Mesendoderm (in vitro differentiated cells): Measurements from ENCODE around the gene SERHL2.
"Not testable (repeated sequence)": the region's sequence is repeated elsewhere in the genome, so short reads cannot be mapped to it uniquely, and the experiment has no call there.

Experiments used
- DNase-seq: peaks from one replicate; pipeline ENCODE4 v3.0.0; 2013
- H2AK5ac ChIP-seq: 2 replicates; pipeline ENCODE4 v1.6.1; 2013; ENCODE audit warnings: low read length, inconsistent platforms
- H2BK120ac ChIP-seq: 2 replicates; pipeline ENCODE4 v1.6.1; 2013; ENCODE audit warnings: low read depth, mild to moderate bottlenecking, low read length, moderate library complexity, mixed read lengths
- H2BK15ac ChIP-seq: replicated peaks from 2 replicates; pipeline ENCODE4 v1.6.1; 2013; ENCODE audit warnings: low read depth, mild to moderate bottlenecking, moderate library complexity
- H2BK5ac ChIP-seq: 2 replicates; pipeline ENCODE4 v1.6.1; 2013; ENCODE audit warnings: low read length, inconsistent platforms
- H3K18ac ChIP-seq: 2 replicates; pipeline ENCODE4 v1.6.1; 2013; ENCODE audit warnings: mild to moderate bottlenecking, low read length, mixed read lengths
- H3K23ac ChIP-seq: one replicate; pipeline ENCODE4 v1.6.1; 2013; ENCODE audit warnings: low read length
- H3K27ac ChIP-seq: 2 replicates; pipeline ENCODE4 v1.5.1; 2013; ENCODE audit warnings: low read depth, mild to moderate bottlenecking, inconsistent platforms, low read length, moderate library complexity
- H3K27me3 ChIP-seq: 2 replicates; pipeline ENCODE4 v1.6.1; 2013; ENCODE audit warnings: low read length, control low read depth, mild to moderate bottlenecking, inconsistent platforms; ENCODE audit not compliant: insufficient read depth, poor library complexity
- H3K36me3 ChIP-seq: 2 replicates; pipeline ENCODE4 v1.6.1; 2013; ENCODE audit warnings: low read length, inconsistent platforms; ENCODE audit not compliant: control insufficient read depth, insufficient read depth
- H3K4ac ChIP-seq: one replicate; pipeline ENCODE4 v1.6.1; 2013; ENCODE audit warnings: low read depth, mild to moderate bottlenecking, low read length, moderate library complexity
- H3K4me1 ChIP-seq: 2 replicates; pipeline ENCODE4 v1.6.1; 2013; ENCODE audit warnings: low read depth, low read length, inconsistent platforms; ENCODE audit not compliant: control insufficient read depth
- H3K4me2 ChIP-seq: 2 replicates; pipeline ENCODE4 v1.6.1; 2013; ENCODE audit warnings: low read length
- H3K4me3 ChIP-seq: 2 replicates; pipeline ENCODE4 v1.5.1; 2013; ENCODE audit warnings: mild to moderate bottlenecking, low read length
- H3K56ac ChIP-seq: one replicate; pipeline ENCODE4 v1.6.1; 2013; ENCODE audit warnings: low read length
- H3K79me1 ChIP-seq: 2 replicates; pipeline ENCODE4 v1.6.1; 2013; ENCODE audit warnings: low read length, inconsistent platforms
- H3K79me2 ChIP-seq: 2 replicates; pipeline ENCODE4 v1.6.1; 2013; ENCODE audit warnings: mild to moderate bottlenecking, low read length; ENCODE audit not compliant: control insufficient read depth, insufficient read depth
- H3K9ac ChIP-seq: 2 replicates; pipeline ENCODE4 v1.6.1; 2013; ENCODE audit warnings: low read length, inconsistent platforms
- H4K5ac ChIP-seq: one replicate; pipeline ENCODE4 v1.6.1; 2013; ENCODE audit warnings: low read length
- H4K8ac ChIP-seq: one replicate; pipeline ENCODE4 v1.6.1; 2013; ENCODE audit warnings: low read depth, mild to moderate bottlenecking, control low read depth, low read length, moderate library complexity
- WGBS: extraction: QIAGEN DNeasy Blood & Tissue Kit; methylation state at CpG from one replicate; pipeline ENCODE4 v1.1.7; 2013; ENCODE audit warnings: low lambda C conversion rate, missing lambda C conversion rate; ENCODE audit not compliant: insufficient coverage; ENCODE audit errors: extremely low coverage; 5-methylcytosine and 5-hydroxymethylcytosine counted together

The SERHL2 gene

DNA sequence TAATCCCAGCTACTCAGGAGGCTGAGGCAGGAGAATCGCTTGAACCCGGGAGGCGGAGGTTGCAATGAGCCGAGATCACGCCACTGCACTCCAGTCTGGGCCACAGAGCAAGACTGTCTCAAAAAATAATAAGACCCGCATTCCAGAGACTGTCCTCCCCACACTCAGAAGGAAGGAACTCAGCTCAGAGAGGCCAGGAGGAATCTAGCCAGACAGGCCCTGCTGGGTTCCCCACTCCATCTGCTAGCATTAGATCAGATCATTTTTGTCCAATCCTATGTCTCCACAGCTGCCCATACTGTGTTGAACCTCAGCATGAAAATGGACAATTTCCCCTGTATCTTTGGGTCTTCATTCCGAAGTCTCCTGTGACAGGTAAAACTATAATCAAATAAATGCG, 24.3 kb upstream of the SERHL2 start:
- H3K56ac ChIP-seq, H3K79me2 ChIP-seq, DNase-seq, H3K23ac ChIP-seq, H3K9ac ChIP-seq, H2BK120ac ChIP-seq, H4K5ac ChIP-seq, H3K36me3 ChIP-seq, H2AK5ac ChIP-seq, H3K4me1 ChIP-seq, H4K8ac ChIP-seq, H2BK5ac ChIP-seq, H3K27ac ChIP-seq, H3K27me3 ChIP-seq, H3K4me2 ChIP-seq, H3K18ac ChIP-seq, H2BK15ac ChIP-seq, H3K4ac ChIP-seq, H3K79me1 ChIP-seq, H3K4me3 ChIP-seq: not testable (repeated sequence)
- WGBS = no CpG with 5 or more reads among the region's 8 CpGs

DNA sequence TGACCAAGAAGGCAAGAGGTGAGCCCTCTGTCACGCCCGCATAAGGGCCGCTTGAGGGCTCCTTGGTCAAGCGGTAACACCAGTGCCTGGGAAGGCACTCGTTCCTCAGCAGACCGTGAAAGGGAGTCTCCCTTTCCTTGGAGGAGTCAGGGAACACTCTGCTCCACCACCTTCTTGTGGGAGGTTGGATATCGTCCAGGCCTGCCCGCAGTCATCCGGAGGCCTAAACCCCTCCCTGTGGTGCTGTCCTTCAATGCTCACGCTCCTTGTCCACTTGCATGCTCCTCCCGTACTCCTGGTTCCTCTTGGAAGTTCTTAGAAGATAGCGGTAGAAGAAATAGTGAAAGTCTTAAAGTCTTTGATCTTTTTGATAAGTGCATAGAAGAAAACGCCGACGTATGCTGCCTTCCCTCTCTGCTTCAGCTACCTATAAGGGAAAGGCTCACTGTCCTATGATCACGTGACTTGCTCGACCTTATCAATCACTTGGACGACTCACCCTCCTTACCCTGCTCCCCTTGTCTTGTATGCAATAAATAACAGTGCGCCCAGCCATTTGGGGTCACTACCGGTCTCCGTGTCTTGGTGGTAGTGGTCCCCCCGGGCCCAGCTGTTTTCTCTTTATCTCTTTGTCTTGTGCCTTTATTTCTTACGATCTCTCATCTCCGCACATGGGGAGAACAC, 22.2 kb upstream of the SERHL2 start:
- H2BK15ac ChIP-seq, H2AK5ac ChIP-seq, H3K4ac ChIP-seq, H3K18ac ChIP-seq, H3K4me3 ChIP-seq, H3K9ac ChIP-seq, H3K27me3 ChIP-seq, H3K79me1 ChIP-seq, H3K27ac ChIP-seq, H3K36me3 ChIP-seq, H3K56ac ChIP-seq, H3K79me2 ChIP-seq, H4K5ac ChIP-seq, H3K23ac ChIP-seq, H3K4me2 ChIP-seq, H3K4me1 ChIP-seq, H4K8ac ChIP-seq, DNase-seq, H2BK120ac ChIP-seq, H2BK5ac ChIP-seq: not testable (repeated sequence)
- WGBS = no CpG with 5 or more reads among the region's 24 CpGs

DNA sequence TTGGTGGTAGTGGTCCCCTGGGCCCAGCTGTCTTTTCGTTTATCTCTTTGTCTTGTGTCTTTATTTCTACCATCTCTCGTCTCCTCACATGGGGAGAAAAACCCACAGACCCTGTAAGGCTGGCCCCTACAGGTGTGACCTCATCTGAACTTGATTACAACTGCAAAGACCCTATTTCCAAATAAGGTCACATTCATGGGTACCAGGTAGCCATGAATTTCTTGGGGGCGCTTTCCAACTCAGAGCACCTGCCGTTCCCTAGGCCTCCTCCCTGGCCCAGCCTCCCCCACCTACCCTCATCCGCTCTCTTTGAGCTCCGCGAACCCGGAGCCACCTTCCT, 20.1 kb upstream of the SERHL2 start:
- DNase-seq = no peak
- H2BK15ac ChIP-seq = no peak overlapping the region
- H4K5ac ChIP-seq = no peak overlapping the region
- H2BK5ac ChIP-seq = no peak overlapping the region
- H3K4me3 ChIP-seq = no peak overlapping the region
- WGBS = no CpG with 5 or more reads among the region's 8 CpGs
- H3K79me1 ChIP-seq = no peaks in the 10 kb centered on the region
- H3K4ac ChIP-seq = no peak overlapping the region
- no peak overlapping the region for H2BK120ac ChIP-seq
- no peak overlapping the region for H2AK5ac ChIP-seq
- H3K56ac ChIP-seq = no peak overlapping the region
- no peaks in the 10 kb centered on the region for H3K27me3 ChIP-seq
- no peak overlapping the region for H3K4me2 ChIP-seq
- H3K79me2 ChIP-seq = no peaks in the 10 kb centered on the region
- H3K27ac ChIP-seq = no peak overlapping the region
- no peaks in the 10 kb centered on the region for H3K4me1 ChIP-seq
- no peak overlapping the region for H3K18ac ChIP-seq
- no peak overlapping the region for H4K8ac ChIP-seq
- H3K36me3 ChIP-seq = no peaks in the 10 kb centered on the region
- no peak overlapping the region for H3K9ac ChIP-seq
- H3K23ac ChIP-seq = no peak overlapping the region

DNA sequence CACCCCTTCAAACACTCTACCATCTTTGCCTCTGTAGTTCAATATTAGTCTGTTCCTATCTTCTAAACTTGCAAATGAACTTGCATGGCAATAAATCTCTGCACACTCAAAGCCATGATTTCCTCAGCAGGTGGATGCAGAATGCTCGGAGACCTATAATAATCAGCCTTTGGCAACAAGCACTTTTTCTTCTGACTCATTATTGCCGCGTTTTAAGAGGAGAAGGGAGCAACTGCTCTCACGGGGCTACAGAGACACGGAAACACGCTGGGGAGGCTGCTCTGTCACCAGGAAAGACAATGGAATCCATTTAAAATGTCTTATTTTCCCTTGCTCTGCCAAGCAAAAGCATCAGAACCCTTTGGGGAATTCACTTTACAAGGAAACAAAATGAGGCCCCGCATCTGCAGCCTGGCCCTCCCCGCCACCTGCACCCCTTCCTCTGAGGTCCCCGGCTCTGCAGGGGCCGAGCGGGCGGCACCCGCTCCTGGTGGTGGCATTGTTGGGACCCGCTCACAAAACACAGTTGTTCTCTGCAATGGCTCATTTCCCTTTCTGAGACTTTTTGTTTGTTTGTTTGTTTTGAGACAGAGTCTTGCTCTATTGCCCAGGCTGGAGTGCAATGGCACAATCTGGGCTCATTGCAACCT, 18.5 kb upstream of the SERHL2 start:
- not testable (repeated sequence) for H3K18ac ChIP-seq, H3K23ac ChIP-seq, H4K8ac ChIP-seq, H3K4me1 ChIP-seq, H3K79me2 ChIP-seq, H3K9ac ChIP-seq, H3K56ac ChIP-seq, H2AK5ac ChIP-seq, H3K27me3 ChIP-seq, H3K36me3 ChIP-seq, H2BK15ac ChIP-seq, H3K27ac ChIP-seq, DNase-seq, H2BK120ac ChIP-seq, H3K4me2 ChIP-seq, H4K5ac ChIP-seq, H3K4ac ChIP-seq, H2BK5ac ChIP-seq, H3K4me3 ChIP-seq, H3K79me1 ChIP-seq
- WGBS = no CpG with 5 or more reads among the region's 14 CpGs

DNA sequence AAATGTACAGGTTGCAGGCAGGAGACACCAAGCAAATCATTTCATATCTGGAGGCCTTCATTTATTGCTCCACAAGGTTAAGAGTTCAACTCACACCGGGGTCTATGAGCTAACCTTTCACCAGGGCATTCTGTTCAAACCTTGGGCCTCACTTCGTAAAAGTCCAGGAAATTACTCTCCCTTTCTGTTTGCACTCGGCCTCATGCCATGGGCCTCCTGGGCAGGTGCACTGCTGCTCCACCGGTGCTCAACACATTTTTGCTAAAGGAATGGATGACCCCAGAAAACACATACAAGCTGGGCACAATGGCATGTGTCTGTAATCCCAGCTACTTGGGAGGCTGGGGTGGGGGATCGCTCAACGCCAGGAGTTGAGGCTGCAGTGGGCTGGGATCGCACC, 17.6 kb upstream of the SERHL2 start:
- Histone ChIP-seq H3K4me1 (no peaks in the 10 kb centered on the region), H2BK120ac (no peak overlapping the region), H4K5ac (no peak overlapping the region), H2BK5ac (no peak overlapping the region), H3K4me2 (no peak overlapping the region), H3K79me2 (no peaks in the 10 kb centered on the region), H3K36me3 (no peaks in the 10 kb centered on the region), H3K4ac (no peak overlapping the region), H3K4me3 (no peak overlapping the region), H3K27ac (no peak overlapping the region), H3K18ac (no peak overlapping the region), H3K27me3 (no peaks in the 10 kb centered on the region), H3K79me1 (no peaks in the 10 kb centered on the region), H3K23ac (no peak overlapping the region), H3K56ac (no peak overlapping the region), H3K9ac (no peak overlapping the region), H2AK5ac (no peak overlapping the region), H2BK15ac (no peak overlapping the region), H4K8ac (no peak overlapping the region)
- whole genome bisulfite sequencing = no CpG with 5 or more reads among the region's 7 CpGs
- DNase-seq = no peak

DNA sequence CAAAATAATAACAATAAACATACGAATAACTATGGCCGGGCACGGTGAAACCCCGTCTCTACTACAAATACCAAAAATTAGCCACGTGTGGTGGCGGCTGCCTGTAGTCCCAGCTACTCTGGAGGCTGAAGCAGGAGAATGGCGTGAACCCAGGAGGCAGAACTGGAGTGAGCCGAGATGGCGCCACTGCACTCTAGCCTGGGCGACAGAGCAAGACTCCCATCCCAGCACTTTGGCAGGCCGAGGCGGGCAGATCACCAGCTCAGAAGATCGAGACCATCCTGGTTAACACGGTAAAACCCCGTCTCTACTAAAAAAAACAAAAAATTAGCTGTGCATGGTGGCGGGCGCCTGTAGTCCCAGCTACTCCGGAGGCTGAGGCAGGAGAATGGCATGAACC, 17.1 kb upstream of the SERHL2 start:
- not testable (repeated sequence) for H2BK15ac ChIP-seq, H2AK5ac ChIP-seq, H3K27me3 ChIP-seq, DNase-seq, H3K27ac ChIP-seq, H3K79me1 ChIP-seq, H3K36me3 ChIP-seq, H3K4me1 ChIP-seq, H3K4ac ChIP-seq, H3K9ac ChIP-seq, H4K8ac ChIP-seq, H3K4me3 ChIP-seq, H2BK5ac ChIP-seq, H3K18ac ChIP-seq, H3K4me2 ChIP-seq, H3K79me2 ChIP-seq, H4K5ac ChIP-seq, H3K23ac ChIP-seq, H2BK120ac ChIP-seq, H3K56ac ChIP-seq
- no CpG with 5 or more reads among the region's 18 CpGs for WGBS
